ENCODE results near the gene C10orf90.

DNA sequence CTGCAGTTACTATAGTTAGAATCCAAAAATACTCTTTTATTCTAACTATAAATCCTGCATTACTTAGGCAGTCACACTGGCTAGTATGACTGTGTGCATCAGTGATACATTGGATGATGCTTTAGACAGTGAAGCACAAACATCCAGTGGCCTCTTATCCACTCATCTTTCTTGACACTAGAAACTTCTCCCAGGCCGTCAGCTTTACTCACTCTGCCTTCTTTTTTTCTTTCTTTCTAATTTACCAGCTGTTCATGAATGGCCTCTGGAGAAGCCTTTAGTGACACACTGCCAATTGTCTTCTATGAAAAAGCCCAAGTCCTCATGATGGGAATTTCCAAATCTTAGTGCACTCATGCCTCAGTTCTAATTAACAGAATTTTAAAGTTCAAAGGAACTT lies 26.2 kb upstream of the C10orf90 start:
- TF ChIP-seq EZH2 (IDR thresholded peaks at IDR 0.05) (no peak), POLR2AphosphoS5 (IDR thresholded peaks at IDR 0.05; ENCODE audit: borderline replicate concordance, low read depth, low read length) (no peak)
